SU-DHL-6 (cell line): ENCODE data around the gene CXCL12.

Experiments
- EZH2phosphoT487 ChIP-seq: fragments of 200-600 bp; sonication (generic), shearing (Covaris generic); conservative IDR thresholded peaks from 2 replicates; pipeline ENCODE4 v1.6.1; 2018; ENCODE audit warnings: mild to moderate bottlenecking, antibody characterized with exemption, low read length, moderate library complexity, mixed read lengths
- TF ChIP-seq, protein P1 (sequence below): fragments of 200-600 bp; sonication (generic); IDR thresholded peaks from one replicate; pipeline ENCODE4 v1.5.1; 2017; ENCODE audit warnings: antibody characterized with exemption, mild to moderate bottlenecking, low read length, moderate library complexity; ENCODE audit not compliant: insufficient read depth, poor library complexity, severe bottlenecking

GRCh38 chr10:44362866-44363711 is 21.8 kb downstream of the CXCL12 start:
- TF ChIP-seq EZH2phosphoT487: no peak
- TF ChIP-seq, protein P1, sequence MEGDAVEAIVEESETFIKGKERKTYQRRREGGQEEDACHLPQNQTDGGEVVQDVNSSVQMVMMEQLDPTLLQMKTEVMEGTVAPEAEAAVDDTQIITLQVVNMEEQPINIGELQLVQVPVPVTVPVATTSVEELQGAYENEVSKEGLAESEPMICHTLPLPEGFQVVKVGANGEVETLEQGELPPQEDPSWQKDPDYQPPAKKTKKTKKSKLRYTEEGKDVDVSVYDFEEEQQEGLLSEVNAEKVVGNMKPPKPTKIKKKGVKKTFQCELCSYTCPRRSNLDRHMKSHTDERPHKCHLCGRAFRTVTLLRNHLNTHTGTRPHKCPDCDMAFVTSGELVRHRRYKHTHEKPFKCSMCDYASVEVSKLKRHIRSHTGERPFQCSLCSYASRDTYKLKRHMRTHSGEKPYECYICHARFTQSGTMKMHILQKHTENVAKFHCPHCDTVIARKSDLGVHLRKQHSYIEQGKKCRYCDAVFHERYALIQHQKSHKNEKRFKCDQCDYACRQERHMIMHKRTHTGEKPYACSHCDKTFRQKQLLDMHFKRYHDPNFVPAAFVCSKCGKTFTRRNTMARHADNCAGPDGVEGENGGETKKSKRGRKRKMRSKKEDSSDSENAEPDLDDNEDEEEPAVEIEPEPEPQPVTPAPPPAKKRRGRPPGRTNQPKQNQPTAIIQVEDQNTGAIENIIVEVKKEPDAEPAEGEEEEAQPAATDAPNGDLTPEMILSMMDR: no peak
